Left renal cortex interstitium (tissue), 4 donors: ENCODE results near the gene DENND6B. TPM values are rescaled to one million over a fixed set of nuclear protein-coding genes. Genes with fewer than 3 reads are reported as not detected.
"Not testable (repeated sequence)": the region's sequence is repeated elsewhere in the genome, so short reads cannot be mapped to it uniquely, and the experiment has no call there.

ENCODE experiments used
- DNase-seq, 4 donors: peaks; one replicate each; pipeline ENCODE4 v3.0.0-alpha.2; 2013; ENCODE audit warnings: low read depth in 4 of 4, low spot score in 2 of 4, missing footprints in 1 of 4
- polyA plus RNA-seq, 4 donors: library from polyadenylated mRNA; unstranded; fragments of 120-200 nt; gene quantifications; one replicate each; pipeline ENCODE4 v1.2.1, GENCODE V29; 2013; ENCODE audit not compliant: insufficient read length in 4 of 4

Gene DENND6B
- polyA plus RNA-seq, 4 donors, result 10.1 to 19.9 (median 16.0) TPM

- DNase-seq, result no peak
Observed at GRCh38 chr22:50339945-50340879, 13.4 kb upstream of the DENND6B start.

- DNase-seq, result no peak
Observed at GRCh38 chr22:50338860-50339462, 12.1 kb upstream of the DENND6B start.

DNA sequence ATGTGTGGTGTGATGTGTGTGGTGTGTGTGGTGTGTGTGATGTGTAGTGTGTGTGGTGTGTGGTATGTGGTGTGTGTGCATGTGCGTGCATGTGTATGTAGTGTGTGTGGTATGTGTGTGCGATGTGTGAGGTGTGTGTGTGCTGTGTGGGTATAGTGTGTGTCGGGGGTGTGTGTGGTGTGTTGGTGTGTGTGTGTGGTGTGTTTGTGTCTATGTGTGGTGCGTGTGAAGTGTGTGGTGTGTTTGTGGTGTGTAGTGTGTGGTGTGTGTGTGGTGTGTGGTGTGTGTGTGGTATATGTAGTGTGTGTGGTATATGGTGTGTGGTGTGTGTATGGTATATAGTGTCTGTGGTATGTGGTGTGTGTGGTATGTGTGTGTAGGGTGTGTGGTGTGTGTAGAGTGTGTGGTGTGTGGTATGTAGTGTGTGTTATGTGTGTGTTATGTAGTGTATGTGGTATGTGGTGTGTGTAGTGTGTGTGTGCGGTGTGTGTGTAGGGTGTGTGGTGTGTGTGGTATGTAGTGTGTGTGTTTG, 11.3 kb upstream of the DENND6B start:
- no peak for DNase-seq

- no peak for DNase-seq
Observed at GRCh38 chr22:50337262-50338041, 10.6 kb upstream of the DENND6B start.

DNA sequence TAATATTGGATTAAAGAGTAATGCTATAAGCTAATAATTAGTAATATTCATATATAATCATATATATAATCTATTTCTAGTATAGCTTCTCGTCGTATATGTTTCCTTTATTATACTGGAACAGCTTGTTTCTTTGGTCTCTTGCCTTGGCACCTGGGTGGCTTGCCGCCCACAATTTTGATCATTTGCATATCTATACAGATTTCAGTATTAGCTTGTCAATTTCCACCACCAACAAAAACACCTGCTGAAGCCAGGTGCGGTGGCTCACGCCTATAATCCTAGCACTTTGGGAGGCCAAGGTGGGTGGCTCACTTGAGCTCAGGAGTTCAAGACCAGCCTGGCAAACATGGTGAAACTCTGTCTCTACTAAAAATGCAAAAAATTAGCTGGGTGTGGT, 7.6 kb upstream of the DENND6B start:
- DNase-seq, result not testable (repeated sequence)

DNA sequence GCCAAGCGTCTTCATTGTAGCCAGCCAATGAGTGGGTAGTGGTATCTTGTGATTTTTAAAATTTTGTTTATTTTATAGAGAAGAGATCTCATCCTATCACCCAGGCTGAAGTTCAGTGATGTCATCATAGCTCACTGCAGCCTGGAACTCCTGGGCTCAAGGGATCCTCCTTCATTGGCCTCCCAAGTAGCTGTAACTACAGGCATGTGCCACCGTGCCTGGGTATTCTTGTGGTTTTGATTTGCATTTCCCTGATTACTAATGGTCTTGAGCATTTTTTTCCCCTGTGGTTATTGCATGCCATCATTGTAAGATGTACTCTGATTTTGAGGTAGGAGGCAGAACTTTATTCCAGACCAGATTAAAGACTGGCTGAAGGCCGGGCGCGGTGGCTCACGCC, 2.4 kb upstream of the DENND6B start:
- no peak for DNase-seq

DNA sequence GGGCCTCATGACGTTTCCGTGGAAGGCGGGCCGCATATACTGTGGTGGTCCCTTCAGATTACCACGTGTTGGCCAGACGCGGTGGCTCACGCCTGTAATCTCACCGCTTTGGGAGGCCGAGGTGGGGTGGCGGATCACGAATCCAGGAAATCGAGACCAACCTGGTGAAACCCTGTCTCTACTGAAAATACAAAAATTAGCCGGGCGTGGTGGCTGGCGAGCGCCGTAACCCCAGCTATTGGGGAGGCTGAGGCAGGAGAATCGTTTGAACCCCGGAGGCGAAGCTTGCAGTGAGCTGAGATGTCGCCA, 853 bp upstream of the DENND6B start:
- DNase-seq, result no peak

DNA sequence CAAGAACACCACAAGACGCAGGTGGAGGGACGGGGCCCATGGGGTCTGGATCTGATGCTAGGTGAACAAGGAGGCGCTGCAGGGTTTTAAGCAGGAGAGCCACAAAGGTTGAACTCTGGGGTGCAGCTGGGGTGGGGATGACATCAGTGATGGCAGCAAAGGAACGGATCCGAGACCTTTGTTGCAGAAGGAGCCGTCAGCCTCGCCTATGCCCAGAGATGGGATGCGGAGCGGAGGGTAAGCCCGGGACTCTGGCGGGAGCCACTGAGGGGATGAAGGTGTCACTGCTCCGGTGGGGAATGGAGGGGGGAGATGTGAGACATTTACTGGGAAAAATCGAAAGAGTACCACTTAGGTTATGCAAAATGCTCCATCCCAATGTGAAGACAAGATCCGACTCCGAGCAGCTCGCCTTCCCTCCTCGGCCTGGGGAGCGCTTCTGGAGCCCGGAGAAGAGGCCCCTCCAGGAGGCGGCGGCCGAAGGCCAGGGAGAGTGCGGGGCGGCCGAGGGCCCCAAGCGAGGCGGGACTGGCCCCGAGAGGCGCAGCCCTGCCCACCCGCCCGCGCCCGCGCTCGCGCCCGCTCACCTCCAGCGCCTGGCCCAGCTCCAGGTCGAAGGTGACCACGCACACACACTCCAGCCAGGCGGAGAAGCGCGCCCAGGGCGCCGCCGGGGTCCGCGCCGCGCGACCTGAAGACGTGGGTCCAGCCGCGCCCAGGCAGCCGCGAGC, 422 bp downstream of the DENND6B start:
- DNase-seq, result no peak

GRCh38 chr22:50325444-50326224, 1.2 kb downstream of the DENND6B start:
- no peak for DNase-seq

DNA sequence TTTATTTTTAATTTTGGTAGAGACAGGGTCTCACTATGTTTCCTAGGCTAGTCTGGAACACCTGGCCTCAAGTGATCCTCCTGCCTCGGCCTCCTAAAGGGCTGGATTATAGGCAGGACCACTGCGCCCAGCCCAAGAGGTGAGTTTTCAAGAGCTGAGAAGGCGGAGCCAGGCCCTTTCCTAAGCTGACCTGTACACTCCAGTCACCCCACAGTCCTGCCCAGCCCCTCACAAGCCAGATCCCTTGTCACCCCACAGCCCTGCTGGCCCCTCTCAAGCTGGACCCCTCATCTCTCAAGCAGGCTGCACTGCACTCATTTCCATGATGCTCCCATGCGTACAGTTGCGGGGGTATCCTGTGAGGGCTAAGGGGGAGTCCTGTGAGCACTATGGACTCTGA, 2.9 kb downstream of the DENND6B start:
- DNase-seq, result no peak

DNA sequence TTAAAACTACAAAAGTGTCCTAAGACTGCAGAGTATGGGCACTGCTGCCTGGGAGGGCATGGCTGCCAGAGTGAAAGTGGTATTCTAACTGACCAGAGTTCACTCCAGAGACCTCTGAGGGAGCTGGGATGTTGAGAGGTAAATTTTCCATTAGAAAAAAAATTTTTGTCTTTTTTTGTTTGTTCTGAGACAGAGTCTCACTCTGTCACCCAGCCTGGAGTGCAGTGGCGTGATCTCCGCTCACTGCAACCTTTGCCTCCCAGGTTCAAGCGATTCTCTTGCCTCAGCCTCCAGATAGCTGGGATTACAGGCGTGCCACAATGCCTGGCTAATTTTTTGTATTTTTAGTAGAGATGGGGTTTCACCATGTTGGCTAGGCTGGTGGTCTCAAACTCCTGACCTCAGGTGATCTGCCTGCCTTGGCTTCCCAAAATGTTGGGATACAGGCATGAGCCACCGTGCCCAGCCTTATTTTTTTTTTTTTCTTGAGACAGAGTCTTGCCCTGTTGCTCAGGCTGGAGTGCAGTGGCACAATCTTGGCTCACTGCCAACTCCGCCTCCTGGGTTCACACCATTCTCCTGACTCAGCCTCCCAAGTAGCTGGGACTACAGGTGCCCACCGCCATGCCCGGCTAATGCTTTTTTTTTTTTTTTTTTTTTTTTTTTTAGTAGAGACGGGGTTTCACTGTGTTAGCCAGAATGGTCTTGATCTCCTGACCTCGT, 4.3 kb downstream of the DENND6B start:
- not testable (repeated sequence) for DNase-seq

DNA sequence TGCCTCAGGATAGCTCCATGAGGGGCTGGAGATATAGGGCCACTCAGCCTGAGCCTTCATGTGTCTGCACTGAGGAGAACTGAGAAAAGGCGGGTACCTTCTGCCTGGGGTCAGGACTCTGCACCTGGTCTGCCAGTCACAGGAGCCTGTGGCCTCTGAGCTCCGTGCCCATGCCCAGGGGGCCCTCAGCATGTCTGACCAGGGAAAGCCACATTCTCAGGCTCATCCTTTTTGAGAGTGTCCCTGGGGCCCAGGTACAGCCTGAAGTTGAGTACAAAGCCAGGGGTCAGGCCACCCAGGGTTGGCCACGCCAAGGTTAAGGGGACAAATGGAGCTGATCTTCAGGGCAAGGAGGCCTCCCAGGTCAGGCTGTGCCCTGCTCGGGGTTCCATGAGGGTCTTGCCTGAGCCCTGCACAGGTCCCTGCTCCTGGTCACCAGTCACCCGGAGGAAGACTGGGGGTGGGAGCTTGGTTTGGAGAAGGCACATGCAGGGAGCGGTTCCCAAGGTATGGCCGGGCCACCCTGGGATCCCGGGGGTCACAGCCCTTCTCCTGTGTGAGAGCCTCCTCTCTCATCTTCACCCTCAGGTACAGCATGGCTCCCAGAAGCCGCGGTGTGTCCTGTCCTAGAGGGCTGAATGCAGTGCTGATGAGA, 6.0 kb downstream of the DENND6B start:
- no peak for DNase-seq

GRCh38 chr22:50320116-50320515, 6.7 kb downstream of the DENND6B start:
- no peak for DNase-seq

DNA sequence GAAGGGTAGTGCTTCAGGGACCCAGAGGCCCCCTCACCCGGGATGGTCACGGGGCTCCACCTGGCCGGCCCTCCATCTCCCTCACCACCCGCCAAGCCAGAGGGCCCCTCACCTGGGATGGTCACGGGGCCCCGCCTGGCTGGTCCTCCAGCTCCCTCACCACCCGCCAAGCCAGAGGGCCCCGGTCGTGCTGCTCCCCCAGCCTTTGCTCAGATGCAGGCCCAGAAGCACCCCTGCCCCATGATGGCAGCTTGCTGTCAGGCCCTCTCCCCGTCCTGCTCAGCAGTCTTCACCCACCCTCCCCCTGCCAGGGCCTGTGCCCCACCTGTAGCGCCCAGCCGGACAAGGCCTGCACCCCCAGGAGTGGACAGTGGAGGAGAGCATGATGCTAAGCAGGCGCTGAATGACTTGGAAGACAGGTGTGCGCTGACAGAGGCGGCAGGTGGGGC, 7.3 kb downstream of the DENND6B start:
- no peak for DNase-seq

DNA sequence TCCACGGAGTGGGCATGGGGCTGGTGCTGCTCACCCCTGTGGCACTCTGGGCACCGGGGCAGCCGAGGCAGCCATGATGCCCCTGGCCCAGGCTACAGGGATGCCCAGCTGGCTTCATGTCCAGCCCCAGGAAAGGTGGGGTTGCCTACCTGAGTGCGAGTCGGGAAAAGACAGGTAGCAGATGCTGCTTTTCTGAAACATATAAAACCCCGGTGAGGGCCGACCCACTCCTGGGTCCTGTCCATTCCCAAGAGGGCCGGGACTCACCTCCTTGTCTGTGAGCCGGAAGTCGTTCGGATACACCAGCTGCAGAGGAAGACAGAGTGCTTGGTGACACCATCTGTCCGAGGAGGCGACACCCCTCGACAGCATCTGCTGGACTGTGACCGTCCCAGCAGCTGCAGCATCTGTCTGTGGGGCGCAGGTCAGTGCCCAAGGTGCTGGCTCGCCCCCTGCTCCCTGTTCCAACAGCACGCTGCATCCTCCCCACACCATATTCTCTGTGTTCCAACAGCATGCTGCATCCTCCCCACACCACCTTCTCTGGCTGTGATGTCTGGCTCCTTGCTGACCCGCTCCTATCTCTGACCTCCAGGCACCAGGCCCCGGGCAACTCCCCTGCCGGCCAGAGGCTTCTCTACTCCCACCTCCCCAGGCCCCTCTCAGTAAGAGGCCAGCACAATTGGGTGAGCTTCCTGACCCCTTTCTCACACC, 8.0 kb downstream of the DENND6B start:
- DNase-seq, result no peak

GRCh38 chr22:50318356-50318697, 8.5 kb downstream of the DENND6B start:
- no peak for DNase-seq

GRCh38 chr22:50317674-50318073, 9.1 kb downstream of the DENND6B start:
- DNase-seq, result no peak

- DNase-seq, result no peak
Observed at GRCh38 chr22:50317178-50317577, 9.6 kb downstream of the DENND6B start.
